GM12873 (cell line): ENCODE data around the gene LRRC71.

Experiments used
- CTCF ChIP-seq: IDR thresholded peaks from 2 replicates; pipeline ENCODE4 v1.5.1; 2012; ENCODE audit warnings: low read depth, mild to moderate bottlenecking, moderate library complexity, low read length, control low read depth; ENCODE audit not compliant: insufficient read depth; ENCODE audit errors: missing control alignments

Gene LRRC71

GRCh38 chr1:156970017-156970416, 49.6 kb downstream of the LRRC71 start:
- TF ChIP-seq CTCF: peak; percentile 32

- no peak for TF ChIP-seq CTCF
Observed at GRCh38 chr1:156973417-156973816, 53.0 kb downstream of the LRRC71 start.

- TF ChIP-seq CTCF: no peak
Observed at GRCh38 chr1:156975084-156975483, 54.7 kb downstream of the LRRC71 start.

- TF ChIP-seq CTCF: no peak
Observed at GRCh38 chr1:156980551-156980950, 60.1 kb downstream of the LRRC71 start.
